ENCODE results near the gene SIAH2. TPM values are rescaled to one million over a fixed set of nuclear protein-coding genes. Genes with fewer than 3 reads are reported as not detected.
"Not testable (repeated sequence)": the region's sequence is repeated elsewhere in the genome, so short reads cannot be mapped to it uniquely, and the experiment has no call there.

The SIAH2 gene
- total RNA-seq, 2 donors from 2014 or later: 17.1 to 30.3 TPM

DNA sequence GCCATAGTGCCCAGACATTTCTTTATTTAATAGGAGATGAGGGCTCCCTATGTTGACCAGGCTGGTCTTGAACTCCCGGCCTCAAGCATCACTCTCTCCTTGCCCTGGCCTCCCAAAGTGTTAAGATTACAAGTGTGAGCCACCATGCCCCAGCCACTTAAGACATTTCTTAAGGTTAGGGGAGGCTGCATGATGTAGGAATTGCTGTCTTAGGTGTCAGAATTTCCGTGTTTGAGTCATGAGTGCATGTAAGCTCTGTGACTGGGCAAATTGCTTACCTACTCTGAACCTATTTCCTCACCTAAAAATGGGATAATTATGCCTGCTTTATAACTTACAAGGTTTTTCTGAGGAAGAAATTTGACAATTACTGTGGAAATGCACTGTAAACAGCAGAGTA lies 34.2 kb upstream of the SIAH2 start:
- TF ChIP-seq CTCF (IDR thresholded peaks at IDR 0.05) (no peak), POLR2A (IDR thresholded peaks at IDR 0.05) (no peak)
- Histone ChIP-seq H3K27ac (no peak overlapping the region), H3K9me3 (no peaks in the 10 kb centered on the region), H3K4me3 (no peak overlapping the region), H3K27me3 (no peaks in the 10 kb centered on the region), H3K4me1 (peaks cover 4% of the 10 kb centered on the region), H3K36me3 (replicated peaks in 1 of 2; ENCODE audit: insufficient read depth in 1 of 2, low read depth in 2 of 2) (no peaks in the 10 kb centered on the region)
- ATAC-seq (no peak), DNase-seq (no peak)
- 81 to 98% methylated on average over 2 of the region's 2 CpGs for WGBS, 2 donors
- intact Hi-C loops (cut with DNase I): no loop called here

- ATAC-seq; H3K27me3 ChIP-seq; H3K9me3 ChIP-seq; intact Hi-C loops (cut with DNase I); H3K4me1 ChIP-seq; H3K27ac ChIP-seq; H3K36me3 ChIP-seq (replicated peaks in 1 of 2; ENCODE audit: insufficient read depth in 1 of 2, low read depth in 2 of 2); H3K4me3 ChIP-seq; DNase-seq: not testable (repeated sequence)
- 79 to 83% methylated on average over 2 of the region's 2 CpGs for WGBS, 2 donors
Measured at GRCh38 chr3:150796527-150796926, 33.6 kb upstream of the SIAH2 start.

GRCh38 chr3:150793641-150794040 lies 30.7 kb upstream of the SIAH2 start:
- Histone ChIP-seq H3K36me3 (replicated peaks in 1 of 2; ENCODE audit: insufficient read depth in 1 of 2, low read depth in 2 of 2) (no peaks in the 10 kb centered on the region), H3K9me3 (no peaks in the 10 kb centered on the region), H3K4me1 (peaks cover 4% of the 10 kb centered on the region), H3K27me3 (no peaks in the 10 kb centered on the region), H3K4me3 (no peak overlapping the region), H3K27ac (no peak overlapping the region)
- ATAC-seq (no peak), DNase-seq (no peak)
- 67 to 79% methylated on average over 4 of the region's 4 CpGs for WGBS, 2 donors
- TF ChIP-seq CTCF (IDR thresholded peaks at IDR 0.05) (no peak), POLR2A (IDR thresholded peaks at IDR 0.05) (no peak)
- intact Hi-C loops (cut with DNase I): no loop called here

- no peak for ATAC-seq
- Histone ChIP-seq H3K36me3 (replicated peaks in 1 of 2; ENCODE audit: insufficient read depth in 1 of 2, low read depth in 2 of 2) (no peaks in the 10 kb centered on the region), H3K9me3 (no peaks in the 10 kb centered on the region), H3K27ac (no peak overlapping the region), H3K4me1 (peaks cover 5% of the 10 kb centered on the region), H3K27me3 (no peaks in the 10 kb centered on the region), H3K4me3 (no peak overlapping the region)
- TF ChIP-seq POLR2A (IDR thresholded peaks at IDR 0.05) (no peak), CTCF (IDR thresholded peaks at IDR 0.05) (no peak)
- DNase-seq: no peak
- intact Hi-C loops (cut with DNase I): no loop called here
Measured at GRCh38 chr3:150790629-150791028, 27.7 kb upstream of the SIAH2 start.

DNA sequence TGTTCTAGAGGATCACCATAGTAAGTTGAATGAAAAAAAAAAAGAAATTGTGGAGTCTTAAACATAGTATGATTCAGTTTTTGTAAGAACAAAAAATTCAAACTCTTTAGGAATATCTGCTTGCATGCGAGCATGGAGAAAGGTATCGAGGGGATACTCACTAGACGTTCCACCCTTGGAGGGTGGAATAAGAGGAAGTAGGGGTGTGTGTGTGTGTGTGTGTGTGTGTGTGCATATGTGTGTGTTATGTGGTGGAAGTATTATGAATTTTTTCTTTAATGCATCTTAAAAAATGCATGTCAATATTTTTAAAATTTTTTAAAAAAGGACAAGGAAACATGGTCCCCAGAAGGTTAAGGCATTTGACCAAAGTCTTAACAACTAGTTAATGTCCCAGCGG lies 26.5 kb upstream of the SIAH2 start:
- no peak overlapping the region for H3K27ac ChIP-seq
- no peaks in the 10 kb centered on the region for H3K27me3 ChIP-seq
- H3K36me3 ChIP-seq (replicated peaks in 1 of 2; ENCODE audit: insufficient read depth in 1 of 2, low read depth in 2 of 2): no peaks in the 10 kb centered on the region
- H3K4me3 ChIP-seq: no peak overlapping the region
- 77 to 86% methylated on average over 4 of the region's 4 CpGs for WGBS, 2 donors
- H3K9me3 ChIP-seq: no peaks in the 10 kb centered on the region
- TF ChIP-seq CTCF (IDR thresholded peaks at IDR 0.05) (no peak), POLR2A (IDR thresholded peaks at IDR 0.05) (no peak)
- intact Hi-C loops (cut with DNase I): no loop called here
- H3K4me1 ChIP-seq: peaks cover 5% of the 10 kb centered on the region
- ATAC-seq (no peak), DNase-seq (no peak)
